ENCODE results near the gene TMEM45B.
"Not testable (repeated sequence)": the region's sequence is repeated elsewhere in the genome, so short reads cannot be mapped to it uniquely, and the experiment has no call there.

TMEM45B gene

DNA sequence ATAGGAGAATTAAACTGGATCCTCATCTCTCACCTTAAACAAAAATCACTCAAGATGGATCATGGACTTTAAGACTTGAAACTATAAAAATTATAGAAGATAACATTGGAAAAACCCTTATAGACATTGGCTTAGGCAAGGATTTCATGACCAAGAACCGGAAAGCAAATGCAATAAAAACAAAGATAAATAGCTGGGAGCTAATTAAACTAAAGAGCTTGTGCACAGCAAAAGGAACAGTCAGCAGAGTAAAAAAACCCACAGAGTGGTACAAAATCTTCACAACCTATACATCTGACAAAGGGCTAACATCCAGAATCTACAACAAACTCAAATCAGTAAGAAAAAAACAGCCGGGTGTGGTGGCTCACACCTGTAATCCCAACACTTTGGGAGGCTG, 7.4 kb upstream of the TMEM45B start:
- FAIRE-seq: not testable (repeated sequence)

DNA sequence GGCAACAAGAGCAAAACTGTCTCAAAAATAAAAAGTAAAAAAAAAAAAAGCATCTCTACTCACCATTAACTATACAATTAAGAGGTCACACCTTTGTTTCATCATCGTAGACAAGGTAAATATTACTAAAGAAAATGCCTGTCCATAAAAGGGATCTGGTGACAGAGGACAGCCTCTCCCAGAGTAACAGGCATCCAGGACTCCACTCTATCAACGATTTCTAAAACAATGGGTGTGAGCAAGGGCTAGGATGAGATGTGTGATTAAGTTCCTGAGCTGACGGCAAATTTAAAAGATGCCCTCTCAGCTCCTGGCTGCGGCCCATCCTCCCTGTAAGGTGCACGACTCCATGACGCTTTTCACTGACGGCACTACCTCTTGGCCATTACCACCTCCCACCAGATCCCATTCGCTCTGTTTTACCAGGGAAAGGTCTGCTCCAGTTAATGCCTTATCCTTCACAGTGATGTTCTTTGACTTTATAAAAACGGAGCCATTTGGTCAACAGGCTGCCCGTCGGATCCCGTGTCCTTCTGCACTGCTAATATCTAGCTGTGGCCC, 2.3 kb upstream of the TMEM45B start:
- no peak for DNase-seq (ENCODE audit: low spot score)
- no peak for FAIRE-seq

More for the DNA sequence above, 7.4 kb upstream of the TMEM45B start:
- DNase-seq (ENCODE audit: low spot score): not testable (repeated sequence)

DNA sequence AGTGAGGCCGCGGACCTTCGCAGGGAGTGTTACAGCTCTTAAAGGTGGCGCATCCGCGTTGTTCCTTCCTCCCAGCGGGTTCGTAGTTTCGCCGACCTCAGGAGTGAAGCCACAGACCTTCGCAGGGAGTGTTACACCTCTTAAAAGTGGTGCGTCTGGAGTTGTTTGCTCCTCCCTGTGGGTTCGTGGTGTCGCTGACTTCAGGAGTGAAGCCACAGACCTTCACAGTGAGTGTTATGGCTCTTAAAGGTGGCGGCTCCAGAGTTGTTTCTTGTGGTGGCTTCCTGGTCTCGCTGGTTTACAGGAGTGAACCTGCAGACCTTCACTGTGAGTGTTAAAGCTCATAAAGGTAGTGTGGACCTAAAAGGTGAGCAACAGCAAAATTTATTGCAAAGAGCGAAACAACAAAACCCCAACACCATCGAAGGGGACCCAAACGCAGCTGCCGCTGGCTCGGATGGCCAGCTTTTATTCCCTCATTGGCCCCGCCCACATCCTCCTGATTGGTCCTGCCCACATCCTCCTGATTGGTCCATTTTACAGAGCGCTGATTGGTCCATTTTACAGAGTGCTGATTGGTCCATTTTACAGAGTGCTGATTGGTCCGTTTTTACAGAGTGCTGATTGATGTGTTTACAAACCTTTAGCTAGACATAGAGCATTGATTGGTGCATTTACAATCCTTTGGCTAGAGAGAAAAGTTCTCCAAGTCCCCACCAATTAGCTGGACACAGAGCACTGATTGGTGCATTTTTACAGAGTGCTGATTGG, 1.2 kb upstream of the TMEM45B start:
- FAIRE-seq: no peak

DNA sequence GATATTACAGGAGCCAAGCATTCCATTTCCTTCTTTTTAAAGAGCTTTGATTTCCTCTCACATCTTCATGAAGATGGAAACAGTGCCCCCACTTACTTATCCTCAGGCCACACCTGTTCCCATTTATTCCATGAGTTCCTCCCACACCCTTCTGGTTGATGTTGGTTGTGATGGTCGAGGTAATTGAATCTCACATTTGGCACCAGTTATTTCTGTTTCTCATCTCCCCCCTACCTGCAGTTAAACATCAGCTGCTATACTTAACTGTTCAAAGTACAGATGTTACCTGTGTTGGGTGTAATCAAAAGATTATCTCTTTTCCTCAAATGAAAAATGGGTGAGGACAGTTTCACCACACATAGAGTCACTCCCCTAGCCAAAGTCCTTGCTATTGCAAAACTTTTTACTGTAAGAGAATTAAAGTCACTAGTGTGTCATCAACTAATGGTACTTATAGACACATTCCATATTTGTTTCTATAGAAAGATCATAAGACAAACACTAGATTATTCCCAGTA, 1.9 kb downstream of the TMEM45B start:
- DNase-seq (ENCODE audit: low spot score): no peak

More for the DNA sequence above, 1.2 kb upstream of the TMEM45B start:
- DNase-seq (ENCODE audit: low spot score): no peak

DNA sequence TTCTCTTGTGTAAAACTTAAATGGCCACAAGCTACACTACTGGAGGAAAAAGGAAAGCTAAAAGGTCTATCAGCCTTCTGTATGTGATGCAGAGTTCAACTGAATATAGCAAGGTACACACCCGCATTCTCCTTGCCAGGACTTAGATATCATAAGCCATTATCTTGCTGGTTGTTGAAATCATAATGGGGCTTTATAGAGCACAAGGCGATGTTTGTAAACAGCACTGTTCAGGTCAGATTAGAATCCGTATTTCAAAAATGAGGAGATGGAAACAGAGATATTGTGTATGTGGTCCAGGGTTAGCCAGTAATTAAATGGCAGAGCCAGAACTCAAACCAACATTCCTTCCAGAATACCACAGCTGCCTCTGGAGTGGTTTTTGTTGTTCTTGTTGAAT, 2.6 kb downstream of the TMEM45B start:
- DNase-seq (ENCODE audit: low spot score); FAIRE-seq: not testable (repeated sequence)

More for the DNA sequence above, 1.9 kb downstream of the TMEM45B start:
- no peak for FAIRE-seq

DNA sequence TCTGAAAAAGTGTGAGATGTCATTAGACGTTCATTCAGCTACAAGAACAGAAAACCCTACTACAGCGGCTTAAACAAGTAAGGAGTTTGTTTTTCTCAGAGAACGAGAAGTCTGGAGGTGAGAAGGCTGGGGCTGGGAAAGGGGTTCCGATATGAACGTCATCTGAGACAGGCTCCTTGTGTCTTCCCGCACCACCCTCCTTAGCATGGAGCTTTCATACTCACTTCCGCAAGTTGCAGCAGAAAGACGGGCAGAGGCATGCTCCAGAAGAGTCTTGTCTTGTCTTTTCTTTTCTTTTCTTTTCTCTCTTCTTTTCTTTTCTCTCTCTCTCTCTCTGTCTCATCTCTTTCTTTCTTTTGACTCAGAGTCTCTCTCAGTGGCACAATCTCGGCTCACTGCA, 3.6 kb downstream of the TMEM45B start:
- no peak for DNase-seq (ENCODE audit: low spot score)
- FAIRE-seq: no peak

DNA sequence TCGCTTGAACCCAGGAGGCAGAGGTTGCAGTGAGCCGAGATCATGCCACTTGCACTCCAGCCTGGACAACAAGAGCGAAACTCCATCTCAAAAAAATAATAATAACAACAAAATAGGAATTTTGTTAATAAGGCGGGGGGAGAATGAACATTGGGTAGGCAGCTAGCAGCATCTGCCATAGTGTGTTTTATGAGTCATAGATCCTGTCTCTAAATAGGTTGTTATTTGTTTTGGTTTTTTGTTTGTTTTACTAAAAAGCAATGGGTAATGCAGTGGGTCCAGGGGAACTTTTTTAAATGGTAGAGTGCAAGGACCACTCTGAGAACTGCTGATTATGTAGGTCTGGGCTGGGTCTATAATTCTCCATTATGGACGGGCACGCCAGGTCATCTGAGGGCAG, 4.6 kb downstream of the TMEM45B start:
- not testable (repeated sequence) for FAIRE-seq; DNase-seq (ENCODE audit: low spot score)

DNA sequence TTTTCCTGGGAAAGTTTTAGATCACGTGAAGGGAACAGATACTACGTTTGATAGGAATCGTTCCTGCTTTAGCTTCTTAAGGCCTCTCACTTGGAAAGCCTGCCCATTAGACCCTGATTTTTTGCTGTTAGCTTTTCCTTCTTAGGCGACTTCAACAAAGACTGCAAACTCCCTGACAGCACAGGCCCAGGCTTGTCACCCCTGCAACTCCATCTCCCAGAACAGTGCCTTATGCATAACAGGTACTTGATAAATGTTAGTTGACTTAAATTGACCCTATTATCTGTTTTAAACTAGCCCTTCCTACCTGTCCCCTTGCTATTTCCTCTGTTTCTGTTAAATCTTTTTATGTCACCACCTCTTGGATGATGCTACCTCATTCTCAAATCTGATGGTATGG, 7.6 kb downstream of the TMEM45B start:
- not testable (repeated sequence) for FAIRE-seq; DNase-seq (ENCODE audit: low spot score)

DNA sequence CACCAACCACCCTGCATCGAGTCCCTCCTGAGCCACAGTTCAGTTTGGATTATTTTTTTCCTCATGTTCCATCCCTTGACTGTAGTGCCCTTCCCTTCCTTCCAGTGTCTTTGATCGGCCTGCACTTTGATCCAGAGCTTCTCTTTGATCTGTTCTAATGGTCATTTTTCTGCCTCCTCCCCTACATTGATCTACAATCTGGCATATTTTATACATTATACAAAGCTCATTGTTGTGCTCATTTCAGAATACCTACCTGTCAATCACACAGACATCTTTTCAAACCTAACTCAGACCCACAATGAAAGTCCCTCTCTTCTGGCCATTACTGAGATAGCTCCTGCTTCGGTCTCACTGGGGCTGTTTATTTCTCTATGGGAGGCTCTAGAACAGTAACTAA, 8.2 kb downstream of the TMEM45B start:
- DNase-seq (ENCODE audit: low spot score): not testable (repeated sequence)

DNA sequence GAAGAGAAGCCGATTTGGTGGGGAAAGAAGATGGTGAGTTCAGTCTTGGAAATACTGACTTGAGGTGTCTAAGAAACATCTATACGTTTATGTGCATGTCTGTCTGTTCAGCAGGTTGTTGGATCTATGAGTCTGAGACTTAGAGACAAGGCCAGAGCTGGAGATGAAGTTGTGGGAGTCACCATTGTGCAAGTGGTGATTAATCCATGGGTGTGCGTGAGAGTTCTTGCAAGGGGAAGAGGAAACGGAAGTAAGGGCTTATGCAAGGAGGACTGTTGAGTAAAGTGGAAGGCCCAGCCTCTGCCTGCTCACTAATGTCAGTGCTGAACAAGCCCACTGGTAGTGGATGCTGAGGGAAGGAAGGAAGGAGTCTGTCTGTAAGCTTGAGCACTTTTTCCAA, 9.7 kb downstream of the TMEM45B start:
- FAIRE-seq (no peak), DNase-seq (ENCODE audit: low spot score) (no peak)

More for the DNA sequence above, 8.2 kb downstream of the TMEM45B start:
- FAIRE-seq: not testable (repeated sequence)

DNA sequence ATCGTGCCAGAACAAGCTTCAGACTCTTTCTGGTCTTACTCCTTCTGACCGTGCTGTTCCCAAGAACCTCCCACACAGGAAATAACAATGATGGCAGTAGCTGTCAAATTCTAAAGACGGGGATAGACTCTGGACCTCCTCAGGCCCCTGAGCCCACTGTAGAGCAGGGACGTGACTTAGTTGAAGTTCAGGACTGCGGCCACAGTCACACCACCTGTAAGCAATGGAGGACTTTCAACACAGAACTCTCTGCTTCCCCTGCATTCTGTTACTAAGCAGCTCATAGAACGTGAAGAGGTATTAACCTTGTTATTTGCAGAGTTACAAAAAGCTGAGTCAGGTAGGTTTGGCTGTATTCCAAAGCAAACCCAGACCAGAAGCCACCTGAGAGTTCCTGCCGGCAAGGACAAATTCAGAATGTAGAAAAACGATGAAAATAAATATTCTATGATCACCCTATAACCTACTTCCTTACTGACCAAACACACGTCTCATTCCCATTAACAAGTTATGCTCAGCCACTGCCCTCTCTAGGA, 12.7 kb downstream of the TMEM45B start:
- DNase-seq (ENCODE audit: low spot score): no peak
- FAIRE-seq: no peak

DNA sequence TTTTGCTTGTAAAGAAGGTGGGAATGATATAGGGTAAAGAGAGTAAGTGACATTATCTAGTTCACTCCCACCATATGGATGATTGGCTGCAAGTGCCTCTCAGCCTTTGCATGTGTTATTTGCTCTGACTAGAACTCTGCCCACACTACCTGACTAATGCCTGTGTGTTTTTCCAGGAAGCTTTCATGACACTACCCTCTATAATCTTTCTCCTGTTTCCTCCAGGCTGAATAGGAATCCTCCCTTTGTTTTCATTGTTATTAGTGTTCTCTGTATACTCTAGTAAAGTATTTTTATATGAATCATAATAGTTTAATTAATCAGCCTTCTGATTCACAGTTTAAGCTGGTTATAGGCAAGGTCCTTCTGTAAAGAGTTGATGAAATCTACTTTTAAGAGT, 13.8 kb downstream of the TMEM45B start:
- not testable (repeated sequence) for DNase-seq (ENCODE audit: low spot score); FAIRE-seq

DNA sequence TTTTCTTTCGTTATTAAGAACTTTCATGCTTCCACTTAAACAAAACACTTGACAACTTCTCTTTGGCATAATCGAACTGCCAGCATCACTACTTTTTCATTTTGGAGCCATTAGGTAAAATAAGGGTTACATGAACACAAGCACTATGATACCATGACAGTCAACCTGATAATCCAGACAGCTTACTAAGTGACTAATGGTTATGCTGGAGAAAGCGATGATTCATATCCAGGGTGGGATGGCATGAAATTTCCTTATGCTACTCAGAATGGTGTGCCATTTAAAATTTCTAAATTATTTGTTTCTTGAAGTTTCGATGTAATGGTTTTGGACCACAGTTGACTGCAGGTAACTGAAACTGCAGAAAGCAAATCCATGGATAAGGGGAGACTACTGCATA, 15.6 kb downstream of the TMEM45B start:
- FAIRE-seq; DNase-seq (ENCODE audit: low spot score): not testable (repeated sequence)

DNA sequence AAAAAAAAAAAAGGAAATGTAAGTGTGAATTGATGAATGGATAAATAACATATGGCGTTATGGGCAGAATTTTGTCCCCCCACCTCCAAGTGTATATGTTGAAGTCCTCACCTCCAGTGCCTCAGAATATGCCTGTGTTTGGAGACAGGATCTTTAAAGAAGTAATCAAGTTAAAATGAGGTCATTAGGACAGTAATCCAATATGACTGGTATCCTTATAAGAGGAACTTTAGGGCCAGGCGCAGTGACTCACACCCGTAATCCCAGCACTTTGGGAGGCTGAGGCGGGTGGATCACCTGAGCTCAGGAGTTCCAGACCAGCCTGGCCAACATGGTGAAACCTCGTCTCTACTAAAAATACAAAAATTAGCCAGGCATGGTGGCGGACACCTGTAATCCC, 17.6 kb downstream of the TMEM45B start:
- FAIRE-seq; DNase-seq (ENCODE audit: low spot score): not testable (repeated sequence)

DNA sequence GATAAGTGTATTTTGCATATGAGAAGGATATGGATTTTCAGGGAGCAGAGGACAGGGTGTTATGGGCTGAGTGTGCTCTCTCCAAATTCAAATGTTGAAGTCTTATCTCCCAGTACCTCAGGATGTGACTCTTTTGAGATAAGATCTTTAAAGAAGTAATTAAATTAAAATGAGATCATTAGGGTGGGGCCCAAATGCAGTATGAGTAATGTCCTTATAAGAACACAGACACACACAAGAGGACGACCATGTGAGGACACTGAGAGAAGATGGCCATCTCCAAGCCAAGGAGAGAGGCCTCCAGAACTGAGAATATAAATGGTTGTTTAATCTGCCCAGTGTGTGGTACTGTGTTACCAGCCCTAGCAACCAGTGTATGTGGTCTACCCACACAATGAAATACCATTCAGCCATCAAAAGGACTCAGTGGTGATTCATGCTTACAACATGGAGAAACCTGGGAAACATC, 20.8 kb downstream of the TMEM45B start:
- not testable (repeated sequence) for FAIRE-seq
- peak; percentile 27 for DNase-seq (ENCODE audit: low spot score)

DNA sequence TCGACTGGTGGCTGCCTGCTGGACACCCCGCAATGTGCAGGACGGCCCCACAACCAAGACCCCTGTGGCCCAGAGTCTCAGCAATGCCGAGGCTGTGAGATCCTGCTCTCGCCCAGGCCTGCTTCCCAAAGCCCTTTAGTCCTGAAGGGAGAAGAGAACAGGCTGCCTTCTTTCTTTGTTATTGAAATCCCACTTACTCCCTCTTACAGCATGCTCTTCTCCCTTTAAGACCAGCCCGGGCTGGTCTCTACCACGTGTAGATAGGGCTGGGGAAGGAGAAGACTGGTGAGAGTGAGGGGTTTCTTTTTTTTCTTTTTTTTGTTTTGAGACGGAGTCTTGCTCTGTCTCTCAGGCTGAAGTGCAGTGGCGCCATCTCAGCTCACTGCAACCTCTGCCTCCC, 21.3 kb downstream of the TMEM45B start:
- no peak for DNase-seq (ENCODE audit: low spot score)
- FAIRE-seq: no peak

DNA sequence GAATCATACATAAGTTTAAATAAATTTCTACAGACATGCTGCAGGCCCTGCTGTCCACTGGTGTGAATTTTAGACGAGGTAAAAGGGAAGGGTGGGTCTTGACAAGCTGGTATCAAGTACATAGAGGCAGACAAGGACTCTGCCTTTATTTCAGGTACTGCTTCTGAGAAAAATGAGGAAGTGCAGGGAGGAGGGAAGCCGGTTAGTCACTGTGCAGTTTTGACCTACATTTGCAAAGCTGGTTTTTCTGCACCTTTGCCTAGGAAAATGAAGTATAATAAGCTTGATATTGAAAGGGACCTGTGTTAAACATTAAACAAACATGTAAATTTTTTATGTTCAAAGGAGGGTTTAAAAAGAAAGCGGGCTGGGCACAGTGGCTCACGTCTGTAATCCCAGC, 24.6 kb downstream of the TMEM45B start:
- no peak for DNase-seq (ENCODE audit: low spot score)
- no peak for FAIRE-seq

DNA sequence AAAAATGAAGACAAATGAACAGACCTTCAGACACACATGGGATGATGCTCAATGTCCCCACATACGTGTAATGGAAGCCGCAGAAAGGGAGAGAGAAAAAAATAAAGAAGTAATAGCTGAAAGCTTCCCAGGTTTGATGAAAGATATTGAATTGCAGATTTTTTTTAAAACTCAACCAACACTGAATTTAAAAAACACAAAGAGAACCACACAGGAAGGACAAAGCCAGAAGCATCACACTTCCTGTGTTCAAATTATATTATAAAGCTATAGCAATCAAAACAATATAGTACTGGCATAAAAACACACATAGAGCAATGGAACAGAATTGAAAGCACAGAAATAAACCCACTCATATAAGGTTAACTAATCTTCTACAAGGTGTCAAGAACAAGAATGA, 26.5 kb downstream of the TMEM45B start:
- no peak for DNase-seq (ENCODE audit: low spot score)
- FAIRE-seq: no peak

DNA sequence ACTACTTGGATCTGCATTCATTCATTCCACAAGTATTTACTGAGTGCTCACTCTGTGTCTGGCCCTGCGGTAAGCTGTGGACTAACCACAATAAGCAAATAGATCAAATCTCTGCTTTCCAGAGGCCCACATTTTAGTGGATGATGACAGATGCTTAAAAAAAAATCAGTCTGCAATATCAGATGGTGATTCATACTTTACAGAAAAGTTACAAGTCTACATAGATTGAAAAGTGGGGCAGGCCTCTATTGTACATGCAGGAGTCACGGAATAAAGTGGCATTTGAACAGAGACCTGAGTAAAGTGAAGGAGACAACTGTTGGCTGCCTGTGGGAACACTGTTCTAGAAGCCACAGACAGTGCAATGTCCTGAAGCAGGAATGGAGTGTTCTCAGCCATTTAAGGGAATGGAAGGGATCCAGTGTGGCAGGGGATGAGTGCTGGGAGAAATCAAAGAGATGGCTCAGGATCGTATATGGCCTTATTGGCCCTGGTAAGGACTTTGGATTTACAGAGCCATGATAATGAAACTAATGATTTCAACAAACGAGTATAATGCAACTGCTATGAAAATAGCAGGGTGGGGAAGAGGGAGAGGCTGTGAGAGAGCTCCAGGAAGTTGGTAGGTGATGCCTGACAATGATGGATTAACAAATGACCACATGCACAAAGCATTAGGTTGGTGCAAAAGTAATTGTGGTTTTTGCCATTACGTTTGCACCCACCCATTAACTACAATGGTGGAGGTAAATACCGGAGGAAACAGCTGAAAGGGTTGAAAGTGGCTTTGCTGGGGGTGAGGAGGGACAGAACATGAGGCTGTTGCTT, 31.1 kb downstream of the TMEM45B start:
- peak; percentile 77 for DNase-seq (ENCODE audit: low spot score)
- FAIRE-seq: peak; percentile 23

DNA sequence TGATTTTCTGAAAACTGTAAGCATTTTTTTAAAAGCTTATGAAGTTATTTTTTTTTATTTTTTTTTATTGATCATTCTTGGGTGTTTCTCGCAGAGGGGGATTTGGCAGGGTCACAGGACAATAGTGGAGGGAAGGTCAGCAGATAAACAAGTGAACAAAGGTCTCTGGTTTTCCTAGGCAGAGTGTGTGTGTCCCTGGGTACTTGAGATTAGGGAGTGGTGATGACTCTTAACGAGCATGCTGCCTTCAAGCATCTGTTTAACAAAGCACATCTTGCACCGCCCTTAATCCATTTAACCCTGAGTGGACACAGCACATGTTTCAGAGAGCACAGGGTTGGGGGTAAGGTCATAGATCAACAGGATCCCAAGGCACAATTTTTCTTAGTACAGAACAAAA, 31.7 kb downstream of the TMEM45B start:
- not testable (repeated sequence) for FAIRE-seq

DNA sequence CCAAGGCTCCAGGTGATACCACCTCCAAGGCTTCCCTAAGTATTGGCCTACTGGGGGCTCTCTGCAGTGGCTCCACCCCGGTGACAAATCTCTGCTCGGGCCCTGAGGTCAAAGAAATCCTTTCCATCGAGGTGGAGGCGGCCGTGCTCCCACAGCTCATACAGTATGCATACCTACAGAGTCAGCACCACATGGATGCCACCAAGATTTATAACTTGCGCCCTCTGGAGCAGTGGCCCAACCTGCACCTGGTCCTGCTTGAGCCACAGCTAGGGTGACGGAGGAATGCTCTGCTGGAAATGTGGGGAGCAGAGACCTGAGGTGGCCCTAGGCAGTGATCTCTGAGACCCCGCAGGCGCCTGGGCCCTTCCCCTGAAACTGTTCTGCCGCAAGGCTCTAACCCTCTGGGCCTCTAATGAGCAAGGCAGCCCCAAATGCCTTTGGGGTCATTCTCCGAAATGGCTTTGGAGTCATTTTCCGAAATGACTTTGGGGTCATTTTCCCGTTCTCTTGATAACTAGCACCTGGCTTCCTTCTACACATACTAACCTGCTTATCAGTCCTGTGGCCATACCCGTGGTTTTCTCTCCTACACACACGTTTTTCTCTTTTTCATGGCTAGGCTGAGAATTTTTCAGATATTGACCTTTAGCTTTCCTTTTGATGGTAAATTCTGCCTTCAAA, 33.9 kb downstream of the TMEM45B start:
- DNase-seq (ENCODE audit: low spot score) (no peak), FAIRE-seq (no peak)

More for the DNA sequence above, 31.7 kb downstream of the TMEM45B start:
- DNase-seq (ENCODE audit: low spot score): not testable (repeated sequence)

Data from urothelium cell line (cell line).